GM19099 (cell line): ENCODE measurements around the gene ST6GALNAC4.

ENCODE experiments used
- POLR2A ChIP-seq: IDR thresholded peaks from 3 replicates; pipeline ENCODE4 v1.6.1; 2011; ENCODE audit warnings: low read depth; ENCODE audit not compliant: insufficient read length; ENCODE audit errors: extremely low read depth

Gene ST6GALNAC4

GRCh38 chr9:127912882-127913281 is 4.0 kb downstream of the ST6GALNAC4 start:
- TF ChIP-seq POLR2A, result no peak

GRCh38 chr9:127912296-127912695 is 4.5 kb downstream of the ST6GALNAC4 start:
- no peak for TF ChIP-seq POLR2A

- no peak for TF ChIP-seq POLR2A
These were observed 6.1 kb downstream of the ST6GALNAC4 start for GRCh38 chr9:127910613-127911205.

- no peak for TF ChIP-seq POLR2A
These were observed 7.0 kb downstream of the ST6GALNAC4 start for GRCh38 chr9:127909839-127910273.

GRCh38 chr9:127908660-127908926 is 8.2 kb downstream of the ST6GALNAC4 start:
- no peak for TF ChIP-seq POLR2A

- TF ChIP-seq POLR2A, result no peak
These were observed 8.8 kb downstream of the ST6GALNAC4 start for GRCh38 chr9:127907867-127908659.

- TF ChIP-seq POLR2A, result no peak
These were observed 11.1 kb downstream of the ST6GALNAC4 start for GRCh38 chr9:127905788-127906191.

- TF ChIP-seq POLR2A, result peak; percentile 35
These were observed 11.7 kb downstream of the ST6GALNAC4 start for GRCh38 chr9:127905004-127905728.

GRCh38 chr9:127904561-127905003 is 12.3 kb downstream of the ST6GALNAC4 start:
- no peak for TF ChIP-seq POLR2A

- peak; percentile 57 for TF ChIP-seq POLR2A
These were observed 13.0 kb downstream of the ST6GALNAC4 start for GRCh38 chr9:127903557-127904475.

- TF ChIP-seq POLR2A, result peak; percentile 68
These were observed 17.5 kb downstream of the ST6GALNAC4 start, which contains the start of gene ST6GALNAC6 for GRCh38 chr9:127899128-127899943. Gene ST6GALNAC6, minus strand, starts transcription at chr9:127899603. Its CDS starts 1,622 bp downstream, at chr9:127897981.

GRCh38 chr9:127898433-127899127 is 18.3 kb downstream of the ST6GALNAC4 start:
- TF ChIP-seq POLR2A, result no peak

GRCh38 chr9:127897193-127897692 is 19.6 kb downstream of the ST6GALNAC4 start:
- no peak for TF ChIP-seq POLR2A
